ENCODE results near the gene FBXW8.

Gene FBXW8

DNA sequence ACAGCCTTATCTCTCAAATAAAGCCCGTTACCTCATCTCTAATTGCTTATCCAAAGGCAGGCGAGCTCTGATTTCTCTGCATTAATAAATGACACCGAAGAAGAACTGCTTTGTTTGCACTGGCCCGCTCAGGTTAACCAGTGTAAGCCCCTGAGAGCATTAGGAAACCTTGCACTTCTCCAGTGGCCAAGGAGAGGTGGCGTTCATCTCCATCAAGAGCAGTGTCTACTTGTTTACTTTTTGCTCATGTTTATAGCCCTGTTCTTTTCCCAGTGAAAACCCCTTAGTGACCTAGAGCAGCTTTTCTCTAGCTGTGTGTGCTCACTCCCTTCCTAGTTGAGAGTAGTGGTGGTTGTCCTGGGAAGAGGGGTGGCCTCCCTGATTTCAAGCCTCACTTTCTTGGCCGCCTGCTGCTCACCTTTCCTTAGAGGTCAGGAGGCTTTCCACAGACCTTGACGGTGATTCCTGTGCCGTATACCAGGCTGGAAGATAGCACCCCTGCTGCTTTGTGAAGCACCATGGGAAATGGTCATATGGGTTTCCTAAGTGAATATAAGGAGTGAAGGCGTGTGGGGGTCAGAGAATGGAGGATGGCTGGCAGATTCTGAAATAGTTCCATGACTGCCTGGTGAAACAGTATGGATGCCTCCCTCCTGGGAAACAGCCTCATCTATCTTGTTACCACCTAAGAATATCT lies 16.6 kb downstream of the FBXW8 start:
- ATAC-seq: no peak
- TF ChIP-seq TOX (CRISPR knock-in tag; IDR thresholded peaks at IDR 0.05; ENCODE audit: borderline replicate concordance) (no peak), ESRRG (CRISPR knock-in tag; IDR thresholded peaks at IDR 0.05) (no peak), ZNF8 (CRISPR knock-in tag; IDR thresholded peaks at IDR 0.05) (no peak), ZFP3 (CRISPR knock-in tag; IDR thresholded peaks at IDR 0.05) (no peak), PPARA (CRISPR knock-in tag; IDR thresholded peaks at IDR 0.05; ENCODE audit: borderline replicate concordance) (no peak), BACH2 (CRISPR knock-in tag; IDR thresholded peaks at IDR 0.05; ENCODE audit: borderline replicate concordance) (no peak), RARB (CRISPR knock-in tag; IDR thresholded peaks at IDR 0.05) (no peak), CSRNP3 (CRISPR knock-in tag; IDR thresholded peaks at IDR 0.05) (no peak), SNAI2 (CRISPR knock-in tag; IDR thresholded peaks at IDR 0.05) (no peak)
- TF ChIP-seq, protein P1, sequence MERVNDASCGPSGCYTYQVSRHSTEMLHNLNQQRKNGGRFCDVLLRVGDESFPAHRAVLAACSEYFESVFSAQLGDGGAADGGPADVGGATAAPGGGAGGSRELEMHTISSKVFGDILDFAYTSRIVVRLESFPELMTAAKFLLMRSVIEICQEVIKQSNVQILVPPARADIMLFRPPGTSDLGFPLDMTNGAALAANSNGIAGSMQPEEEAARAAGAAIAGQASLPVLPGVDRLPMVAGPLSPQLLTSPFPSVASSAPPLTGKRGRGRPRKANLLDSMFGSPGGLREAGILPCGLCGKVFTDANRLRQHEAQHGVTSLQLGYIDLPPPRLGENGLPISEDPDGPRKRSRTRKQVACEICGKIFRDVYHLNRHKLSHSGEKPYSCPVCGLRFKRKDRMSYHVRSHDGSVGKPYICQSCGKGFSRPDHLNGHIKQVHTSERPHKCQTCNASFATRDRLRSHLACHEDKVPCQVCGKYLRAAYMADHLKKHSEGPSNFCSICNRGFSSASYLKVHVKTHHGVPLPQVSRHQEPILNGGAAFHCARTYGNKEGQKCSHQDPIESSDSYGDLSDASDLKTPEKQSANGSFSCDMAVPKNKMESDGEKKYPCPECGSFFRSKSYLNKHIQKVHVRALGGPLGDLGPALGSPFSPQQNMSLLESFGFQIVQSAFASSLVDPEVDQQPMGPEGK (CRISPR knock-in tag; IDR thresholded peaks at IDR 0.05; ENCODE audit: borderline replicate concordance): no peak
- TF ChIP-seq, protein P2, sequence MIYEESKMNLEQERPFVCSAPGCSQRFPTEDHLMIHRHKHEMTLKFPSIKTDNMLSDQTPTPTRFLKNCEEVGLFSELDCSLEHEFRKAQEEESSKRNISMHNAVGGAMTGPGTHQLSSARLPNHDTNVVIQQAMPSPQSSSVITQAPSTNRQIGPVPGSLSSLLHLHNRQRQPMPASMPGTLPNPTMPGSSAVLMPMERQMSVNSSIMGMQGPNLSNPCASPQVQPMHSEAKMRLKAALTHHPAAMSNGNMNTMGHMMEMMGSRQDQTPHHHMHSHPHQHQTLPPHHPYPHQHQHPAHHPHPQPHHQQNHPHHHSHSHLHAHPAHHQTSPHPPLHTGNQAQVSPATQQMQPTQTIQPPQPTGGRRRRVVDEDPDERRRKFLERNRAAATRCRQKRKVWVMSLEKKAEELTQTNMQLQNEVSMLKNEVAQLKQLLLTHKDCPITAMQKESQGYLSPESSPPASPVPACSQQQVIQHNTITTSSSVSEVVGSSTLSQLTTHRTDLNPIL (CRISPR knock-in tag; IDR thresholded peaks at IDR 0.05; ENCODE audit: low read depth): no peak
- TF ChIP-seq, protein P3, sequence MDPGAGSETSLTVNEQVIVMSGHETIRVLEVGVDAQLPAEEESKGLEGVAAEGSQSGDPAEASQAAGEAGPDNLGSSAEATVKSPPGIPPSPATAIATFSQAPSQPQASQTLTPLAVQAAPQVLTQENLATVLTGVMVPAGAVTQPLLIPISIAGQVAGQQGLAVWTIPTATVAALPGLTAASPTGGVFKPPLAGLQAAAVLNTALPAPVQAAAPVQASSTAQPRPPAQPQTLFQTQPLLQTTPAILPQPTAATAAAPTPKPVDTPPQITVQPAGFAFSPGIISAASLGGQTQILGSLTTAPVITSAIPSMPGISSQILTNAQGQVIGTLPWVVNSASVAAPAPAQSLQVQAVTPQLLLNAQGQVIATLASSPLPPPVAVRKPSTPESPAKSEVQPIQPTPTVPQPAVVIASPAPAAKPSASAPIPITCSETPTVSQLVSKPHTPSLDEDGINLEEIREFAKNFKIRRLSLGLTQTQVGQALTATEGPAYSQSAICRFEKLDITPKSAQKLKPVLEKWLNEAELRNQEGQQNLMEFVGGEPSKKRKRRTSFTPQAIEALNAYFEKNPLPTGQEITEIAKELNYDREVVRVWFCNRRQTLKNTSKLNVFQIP (CRISPR knock-in tag; IDR thresholded peaks at IDR 0.05; ENCODE audit: borderline replicate concordance, low read depth): no peak

- ATAC-seq: no peak
- TF ChIP-seq ZNF565 (CRISPR knock-in tag; conservative IDR thresholded peaks at IDR 0.05; ENCODE audit: low read depth) (no peak), ARNTL (CRISPR knock-in tag; IDR thresholded peaks at IDR 0.05; ENCODE audit: borderline replicate concordance, low read depth) (no peak), RARB (CRISPR knock-in tag; IDR thresholded peaks at IDR 0.05) (no peak), OSR1 (CRISPR knock-in tag; IDR thresholded peaks at IDR 0.05) (no peak), GLIS3 (CRISPR knock-in tag; IDR thresholded peaks at IDR 0.05) (no peak), BACH2 (CRISPR knock-in tag; IDR thresholded peaks at IDR 0.05; ENCODE audit: borderline replicate concordance) (no peak), CSRNP3 (CRISPR knock-in tag; IDR thresholded peaks at IDR 0.05) (no peak), ISL1 (CRISPR knock-in tag; IDR thresholded peaks at IDR 0.05) (no peak), TOX (CRISPR knock-in tag; IDR thresholded peaks at IDR 0.05; ENCODE audit: borderline replicate concordance) (no peak), ZC3H10 (CRISPR knock-in tag; IDR thresholded peaks at IDR 0.05) (no peak), ZFP30 (CRISPR knock-in tag; IDR thresholded peaks at IDR 0.05) (no peak), CSDC2 (CRISPR knock-in tag; IDR thresholded peaks at IDR 0.05) (no peak)
- TF ChIP-seq, protein P1 (CRISPR knock-in tag; IDR thresholded peaks at IDR 0.05; ENCODE audit: borderline replicate concordance): no peak
- TF ChIP-seq, protein P2 (CRISPR knock-in tag; IDR thresholded peaks at IDR 0.05; ENCODE audit: low read depth): no peak
- TF ChIP-seq, protein P3 (CRISPR knock-in tag; IDR thresholded peaks at IDR 0.05; ENCODE audit: borderline replicate concordance, low read depth): no peak
Measured at GRCh38 chr12:116928504-116928903, 17.8 kb downstream of the FBXW8 start.
